Ascending aorta (tissue), 2 donors: ENCODE data around the gene PARD3B. TPM values are rescaled to one million over a fixed set of nuclear protein-coding genes. Genes with fewer than 3 reads are reported as not detected.

ENCODE experiments used
- DNase-seq, 2 donors: peaks; one replicate each; pipeline ENCODE4 v3.0.0-alpha.2; 2019; ENCODE audit warnings: low spot score in 2 of 2
- H3K27ac ChIP-seq, 2 donors: fragments of 200-600 bp; sonication (generic); one replicate each; pipeline ENCODE4 v1.5.1; 2016 to 2017; ENCODE audit warnings: mild to moderate bottlenecking in 1 of 2
- H3K27me3 ChIP-seq: fragments of 200-600 bp; sonication (generic); one replicate; pipeline ENCODE4 v1.5.1; 2017
- H3K36me3 ChIP-seq, 2 donors: fragments of 200-600 bp; sonication (generic); one replicate each; pipeline ENCODE4 v1.5.1; 2016
- H3K4me1 ChIP-seq, 2 donors: fragments of 200-600 bp; sonication (generic); one replicate each; pipeline ENCODE4 v1.5.1; 2016 to 2017; ENCODE audit warnings: mild to moderate bottlenecking in 1 of 2
- H3K4me3 ChIP-seq, 2 donors: fragments of 200-600 bp; sonication (generic); one replicate each; pipeline ENCODE4 v1.5.1; 2016 to 2017; ENCODE audit warnings: mild to moderate bottlenecking in 1 of 2
- H3K9me3 ChIP-seq, 2 donors: fragments of 200-600 bp; sonication (generic); one replicate each; pipeline ENCODE4 v1.5.1; 2016
- intact Hi-C: fragments of 100-400 bp; cut with DNase I; formaldehyde crosslinking; loops from one replicate; pipeline ENCODE4 v1.15.1; 2023
- total RNA-seq: library from RNA; depleted of rRNA; stranded (reverse); fragments of >200 nt; gene quantifications from one replicate; pipeline ENCODE4 v1.1.0, GENCODE V29; 2016
- TF ChIP-seq, protein P1 (sequence below), 3 experiments: fragments of 200-600 bp in 2 of 3; fragments of 450-650 bp in 1 of 3; sonication (generic) in 2 of 3; IDR thresholded peaks; one replicate each; pipeline ENCODE4 v1.5.1; 2016 to 2019; ENCODE audit warnings: antibody characterized with exemption in 3 of 3, mild to moderate bottlenecking in 1 of 3, moderate library complexity in 1 of 3

PARD3B gene
- total RNA-seq, 1 donor from 2014 or later: 9.5 TPM

DNA sequence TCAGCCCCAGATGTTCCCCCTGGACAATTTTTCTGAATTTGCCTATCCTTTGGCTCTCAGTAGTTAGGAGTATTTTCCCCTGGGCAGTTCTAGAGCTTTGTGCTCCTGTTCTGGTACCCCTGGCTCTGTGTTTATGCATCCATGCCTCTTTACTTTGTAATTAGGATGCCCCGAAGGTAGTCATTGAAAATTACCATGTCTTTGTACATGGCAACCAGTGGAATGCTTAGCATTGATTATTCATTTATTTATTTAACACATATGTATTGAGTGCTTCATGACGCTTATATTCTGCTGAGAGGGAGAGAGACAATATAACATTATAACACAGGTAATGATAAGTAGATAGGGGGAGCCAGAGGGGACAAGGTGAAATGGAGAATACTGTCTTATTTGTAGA lies 346.5 kb downstream of the PARD3B start:
- Histone ChIP-seq H3K27me3 (no peaks in the 10 kb centered on the region), H3K9me3 (no peaks in the 10 kb centered on the region), H3K4me3 (no peak overlapping the region), H3K27ac (no peak overlapping the region), H3K4me1 (no peaks in the 10 kb centered on the region), H3K36me3 (no peaks in the 10 kb centered on the region)
- no peak for DNase-seq
- TF ChIP-seq, protein P1, sequence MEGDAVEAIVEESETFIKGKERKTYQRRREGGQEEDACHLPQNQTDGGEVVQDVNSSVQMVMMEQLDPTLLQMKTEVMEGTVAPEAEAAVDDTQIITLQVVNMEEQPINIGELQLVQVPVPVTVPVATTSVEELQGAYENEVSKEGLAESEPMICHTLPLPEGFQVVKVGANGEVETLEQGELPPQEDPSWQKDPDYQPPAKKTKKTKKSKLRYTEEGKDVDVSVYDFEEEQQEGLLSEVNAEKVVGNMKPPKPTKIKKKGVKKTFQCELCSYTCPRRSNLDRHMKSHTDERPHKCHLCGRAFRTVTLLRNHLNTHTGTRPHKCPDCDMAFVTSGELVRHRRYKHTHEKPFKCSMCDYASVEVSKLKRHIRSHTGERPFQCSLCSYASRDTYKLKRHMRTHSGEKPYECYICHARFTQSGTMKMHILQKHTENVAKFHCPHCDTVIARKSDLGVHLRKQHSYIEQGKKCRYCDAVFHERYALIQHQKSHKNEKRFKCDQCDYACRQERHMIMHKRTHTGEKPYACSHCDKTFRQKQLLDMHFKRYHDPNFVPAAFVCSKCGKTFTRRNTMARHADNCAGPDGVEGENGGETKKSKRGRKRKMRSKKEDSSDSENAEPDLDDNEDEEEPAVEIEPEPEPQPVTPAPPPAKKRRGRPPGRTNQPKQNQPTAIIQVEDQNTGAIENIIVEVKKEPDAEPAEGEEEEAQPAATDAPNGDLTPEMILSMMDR (IDR thresholded peaks at IDR 0.05): no peak
- intact Hi-C loops: no loop called here

DNA sequence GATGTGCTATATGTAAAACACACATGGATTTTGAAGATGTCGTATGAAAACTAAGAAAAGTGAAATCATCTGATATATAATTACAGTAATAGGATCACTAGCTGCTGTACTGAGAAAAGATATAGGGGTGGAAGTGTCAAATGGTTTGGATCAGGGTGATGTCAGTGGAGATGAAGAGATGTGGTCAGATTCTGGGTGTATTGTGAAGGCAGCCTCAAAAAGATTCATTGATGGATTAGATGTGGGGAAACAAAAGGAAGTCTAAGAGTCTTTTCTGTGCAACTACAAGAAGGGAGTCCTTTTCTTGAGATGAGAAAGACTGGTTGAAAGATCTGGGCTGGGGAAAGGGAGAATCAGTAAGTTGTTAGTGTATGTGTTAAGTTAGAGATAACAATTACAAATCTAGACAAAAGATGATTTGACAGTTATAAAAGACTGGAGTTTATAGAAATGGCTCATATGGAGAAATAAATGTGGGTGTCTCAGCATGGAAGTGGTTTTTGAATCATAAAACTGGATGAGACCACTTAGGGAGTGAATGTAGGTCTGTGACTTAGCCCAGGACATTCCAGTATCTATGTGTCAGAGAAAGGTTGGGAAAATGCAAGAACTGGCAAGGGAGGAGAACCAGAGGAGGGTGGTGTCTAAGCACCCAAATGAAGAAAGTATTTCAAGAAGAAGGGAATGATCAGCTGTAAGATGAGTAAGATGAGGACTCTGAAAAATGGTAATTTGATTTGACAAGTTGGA lies 347.4 kb downstream of the PARD3B start:
- no peak for DNase-seq
- intact Hi-C loops: no loop called here
- Histone ChIP-seq H3K4me1 (no peaks in the 10 kb centered on the region), H3K36me3 (no peaks in the 10 kb centered on the region), H3K27ac (no peak overlapping the region), H3K9me3 (no peaks in the 10 kb centered on the region), H3K4me3 (no peak overlapping the region), H3K27me3 (no peaks in the 10 kb centered on the region)
- TF ChIP-seq, protein P1 (IDR thresholded peaks at IDR 0.05): no peak

DNA sequence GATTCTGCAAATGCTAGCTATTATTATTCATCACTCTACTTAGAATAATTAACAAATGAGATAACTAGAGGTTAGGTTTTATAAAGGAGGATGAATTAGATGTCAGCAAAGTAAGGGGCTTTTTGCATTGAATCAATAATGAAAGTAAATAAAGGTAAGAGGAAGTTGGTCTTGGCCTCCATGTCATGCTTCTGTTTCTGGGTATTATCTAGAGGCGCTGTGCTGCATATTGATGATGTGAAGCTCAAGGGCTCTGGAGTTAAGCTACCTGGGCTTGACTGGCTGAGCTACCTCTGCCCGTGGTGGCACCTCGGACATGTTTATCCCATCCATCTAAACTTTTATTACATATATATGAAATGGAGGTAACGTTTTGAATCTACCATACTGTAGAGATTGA lies 350.9 kb downstream of the PARD3B start:
- no peaks in the 10 kb centered on the region for H3K4me1 ChIP-seq
- no peak overlapping the region for H3K27ac ChIP-seq
- TF ChIP-seq, protein P1 (IDR thresholded peaks at IDR 0.05): no peak
- no peaks in the 10 kb centered on the region for H3K9me3 ChIP-seq
- intact Hi-C loops: no loop called here
- H3K27me3 ChIP-seq: no peaks in the 10 kb centered on the region
- no peak for DNase-seq
- no peak overlapping the region for H3K4me3 ChIP-seq
- no peaks in the 10 kb centered on the region for H3K36me3 ChIP-seq

DNA sequence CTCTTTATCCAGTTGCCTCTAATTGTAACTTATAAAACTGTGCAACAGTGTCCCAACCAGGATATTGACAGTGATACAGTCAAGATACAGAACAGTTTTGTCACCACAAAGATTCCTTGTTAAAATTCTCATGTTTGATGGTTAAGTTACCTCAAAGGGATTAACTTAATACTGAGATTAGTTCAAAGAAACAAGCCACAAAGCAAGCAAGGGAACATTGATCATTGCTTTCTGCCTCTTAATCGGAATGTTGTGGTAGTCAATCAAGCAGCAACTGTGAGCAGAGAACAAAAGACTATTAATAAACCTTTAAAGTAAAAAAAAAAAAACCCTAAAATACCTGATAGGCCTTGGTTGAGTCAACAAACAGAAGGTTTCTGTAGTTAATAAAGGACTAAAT lies 352.3 kb downstream of the PARD3B start:
- TF ChIP-seq, protein P1 (IDR thresholded peaks at IDR 0.05): no peak
- Histone ChIP-seq H3K9me3 (no peaks in the 10 kb centered on the region), H3K4me1 (no peaks in the 10 kb centered on the region), H3K36me3 (no peaks in the 10 kb centered on the region), H3K4me3 (no peak overlapping the region), H3K27ac (no peak overlapping the region), H3K27me3 (no peaks in the 10 kb centered on the region)
- DNase-seq: no peak
- intact Hi-C loops: no loop called here

DNA sequence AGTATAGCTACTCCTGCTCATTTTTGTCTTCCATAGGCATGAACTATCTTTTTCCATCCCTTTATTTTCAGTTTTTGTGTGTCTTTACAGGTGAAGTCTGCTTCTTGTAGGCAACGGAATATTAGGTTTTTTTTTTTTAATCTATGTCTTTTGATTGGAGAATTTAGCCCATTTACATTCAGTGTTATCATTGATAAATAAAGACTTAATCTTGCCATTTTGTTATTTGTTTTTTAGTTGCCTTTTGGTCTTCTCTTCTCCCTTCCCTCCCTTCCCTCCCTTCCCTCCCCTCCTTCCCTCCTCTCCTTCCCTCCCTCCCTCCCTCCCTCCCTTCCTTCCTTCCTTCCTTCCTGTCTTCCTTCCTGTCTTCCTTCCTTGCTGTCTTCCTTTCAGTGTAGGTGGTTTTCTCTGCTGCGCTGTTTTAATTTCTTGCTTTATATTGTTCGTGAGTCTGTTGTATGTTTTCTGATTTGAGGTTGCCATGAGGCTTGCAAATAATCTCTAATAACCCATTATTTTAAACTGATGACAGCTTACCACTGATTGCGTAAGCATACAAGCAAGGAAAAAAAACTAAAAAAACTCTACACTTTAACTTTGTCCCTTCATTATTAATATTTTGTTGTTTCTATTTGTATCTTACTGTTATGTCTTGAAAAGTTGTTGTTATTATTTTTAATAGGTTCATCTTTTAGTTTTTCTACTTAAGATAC lies 353.8 kb downstream of the PARD3B start:
- Histone ChIP-seq H3K27ac (no peak overlapping the region), H3K4me3 (no peak overlapping the region), H3K36me3 (no peaks in the 10 kb centered on the region), H3K9me3 (no peaks in the 10 kb centered on the region), H3K4me1 (no peaks in the 10 kb centered on the region), H3K27me3 (no peaks in the 10 kb centered on the region)
- intact Hi-C loops: no loop called here
- TF ChIP-seq, protein P1 (IDR thresholded peaks at IDR 0.05): no peak
- DNase-seq: no peak
